Heart right ventricle (tissue), 16 donors: ENCODE results near the gene MYOF. TPM values are rescaled to one million over a fixed set of nuclear protein-coding genes. Genes with fewer than 3 reads are reported as not detected.

Experiments used
- ATAC-seq, 8 donors: fragments of 200-7000 bp; cut with Tn5 transposase; one replicate each; pipeline ENCODE4 v1.9.1; 2020; ENCODE audit warnings: mild to moderate bottlenecking in 8 of 8, moderate library complexity in 8 of 8, moderate number of reproducible peaks in 1 of 8
- DNase-seq, 2 donors: peaks; one replicate each; pipeline ENCODE4 v3.0.0-alpha.2; 2020
- H3K27ac ChIP-seq, 10 donors: fragments of 200-600 bp; sonication (generic) in 2 of 10; one replicate each; pipeline versions ENCODE4 v1.5.0 to v1.8.0; 2020 to 2022; ENCODE audit warnings: mild to moderate bottlenecking in 3 of 10
- H3K27me3 ChIP-seq, 7 donors: fragments of 200-600 bp; one replicate each; pipeline ENCODE4 v1.8.0; 2021 to 2022; ENCODE audit warnings: mild to moderate bottlenecking in 2 of 7
- H3K36me3 ChIP-seq, 9 donors: fragments of 200-600 bp; sonication (generic) in 1 of 9; one replicate each; pipeline versions ENCODE4 v1.5.0 to v1.8.0; 2020 to 2022; ENCODE audit warnings: mild to moderate bottlenecking in 2 of 9
- H3K4me1 ChIP-seq, 9 donors: fragments of 200-600 bp; sonication (generic) in 1 of 9; one replicate each; pipeline versions ENCODE4 v1.5.0 to v1.8.0; 2020 to 2022; ENCODE audit warnings: mild to moderate bottlenecking in 4 of 9
- H3K4me3 ChIP-seq, 10 donors: fragments of 200-600 bp; sonication (generic) in 2 of 10; one replicate each; pipeline versions ENCODE4 v1.5.0 to v1.8.0; 2020 to 2022; ENCODE audit warnings: mild to moderate bottlenecking in 7 of 10, moderate library complexity in 2 of 10
- H3K9me3 ChIP-seq, 11 donors: fragments of 200-600 bp in 10 of 11; sonication (generic) in 2 of 11; one replicate each; pipeline versions ENCODE4 v1.5.0 to v1.8.0; 2013 to 2022; ENCODE audit warnings: mild to moderate bottlenecking in 2 of 11, control low read depth in 1 of 11, moderate library complexity in 1 of 11
- WGBS, 2 donors: extraction: QIAGEN DNeasy Blood & Tissue Kit; methylation state at CpG; one replicate each; pipeline ENCODE4 v1.1.7; 2013; ENCODE audit warnings: inconsistent platforms in 1 of 2; 5-methylcytosine and 5-hydroxymethylcytosine counted together
- intact Hi-C, 10 donors: fragments of 100-400 bp; cut with DNase I; formaldehyde crosslinking; loops; one replicate each; pipeline versions ENCODE4 v1.11.1 to v1.14.2; 2022
- polyA plus RNA-seq, 2 donors: library from polyadenylated mRNA; stranded (reverse); fragments of 200-250 nt; gene quantifications; one replicate each; pipeline ENCODE4 v1.2.3, GENCODE V29; 2013
- total RNA-seq, 10 donors: library from RNA; stranded (reverse); fragmentation: NEBNext Ultra II Directional in 3 of 10; extraction: Animal tissue kit (Norgen Biotek cat#: 25700) in 3 of 10; gene quantifications; one replicate each; pipeline versions ENCODE4 v1.2.1 to v1.2.4, GENCODE V29; 2021 to 2023
- TF ChIP-seq, protein P1 (sequence below), 9 donors: fragments of 200-600 bp; sonication (generic) in 2 of 9; IDR thresholded peaks; one replicate each; pipeline versions ENCODE4 v1.5.0 to v1.8.0; 2021 to 2022; ENCODE audit warnings: antibody characterized with exemption in 9 of 9, mild to moderate bottlenecking in 5 of 9, moderate library complexity in 1 of 9
- donor health status: Arrhythmogenic right ventricular cardiomyopathy.
- donor health status: ischemic (EF 13 %, LVEDD 7.1; RV severe dilation, severe dysfunction).
- donor health status: healthy with polysubstance abuse.
- donor health status: DM: no; HTN: yes; CAD: no.
- donor health status: DM: no; HTN: no; CAD: no.
- donor health status: ischemic (EF 25% LVEDD 6.9; RV normal size, moderate dysfunction).
- donor health status: ischemic (EF 25% LVEDD 5.7; RV mildly dilated, moderate dysfunction).
- donor health status: healthy.
- donor health status: DM: yes; HTN: yes; CAD: no.
- donor health status: Ischemic cardiomyopathy.
- donor health status: ischemic (EF 35%, LVEDD 5.7; RV mildly dilated, moderate dysfunction).
- donor health status: nonischemic (EF 11% LVEDD 7.7; RV severe dilation, severe dysfunction).
- donor health status: DM: yes; HTN: yes; CAD: no.
- donor health status: PGD.
- donor health status: ischemic (EF 29% LVEDD 5.4; RV normal size, mild dysfunction).
- donor health status: nonischemic (EF 23%, LVEDD 6.1; RV moderate dilation, normal function).

Gene MYOF
- total and polyA plus RNA-seq, 12 donors: 14.5 to 54.6 (median 36.3) TPM

DNA sequence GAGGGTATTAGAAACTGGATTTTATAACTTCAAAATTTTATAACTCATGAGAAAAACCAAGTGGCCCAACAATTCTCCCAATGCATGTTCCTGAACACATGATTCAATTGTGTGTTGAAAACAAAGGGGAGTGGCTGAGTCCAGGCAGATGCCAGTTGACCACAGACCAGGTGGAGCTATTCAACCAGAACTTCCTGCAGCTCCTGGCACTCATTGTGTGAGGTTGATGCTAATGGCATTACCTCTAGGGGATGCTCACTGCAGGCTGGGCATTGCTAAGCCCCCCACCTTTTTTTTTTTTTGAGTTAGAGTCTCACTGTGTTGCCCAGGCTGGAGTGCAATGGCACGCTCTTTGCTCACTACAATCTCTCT, 20.3 kb downstream of the MYOF start:
- Histone ChIP-seq H3K27ac (peak overlapping the region in 6 of 10 donors; percentile 22 to 91 (median 49)), H3K36me3 (peaks cover 0 to 10% (median 0%) of the 10 kb centered on the region in 9 donors), H3K4me1 (peaks cover 17 to 90% (median 49%) of the 10 kb centered on the region in 9 donors), H3K9me3 (no peaks in the 10 kb centered on the region), H3K27me3 (no peaks in the 10 kb centered on the region), H3K4me3 (no peak overlapping the region)
- 92 to 95% methylated on average over 1 of the region's 1 CpG for WGBS, 2 donors
- ATAC-seq (no peak), DNase-seq (no peak)
- intact Hi-C loops: no loop called here
- TF ChIP-seq, protein P1, sequence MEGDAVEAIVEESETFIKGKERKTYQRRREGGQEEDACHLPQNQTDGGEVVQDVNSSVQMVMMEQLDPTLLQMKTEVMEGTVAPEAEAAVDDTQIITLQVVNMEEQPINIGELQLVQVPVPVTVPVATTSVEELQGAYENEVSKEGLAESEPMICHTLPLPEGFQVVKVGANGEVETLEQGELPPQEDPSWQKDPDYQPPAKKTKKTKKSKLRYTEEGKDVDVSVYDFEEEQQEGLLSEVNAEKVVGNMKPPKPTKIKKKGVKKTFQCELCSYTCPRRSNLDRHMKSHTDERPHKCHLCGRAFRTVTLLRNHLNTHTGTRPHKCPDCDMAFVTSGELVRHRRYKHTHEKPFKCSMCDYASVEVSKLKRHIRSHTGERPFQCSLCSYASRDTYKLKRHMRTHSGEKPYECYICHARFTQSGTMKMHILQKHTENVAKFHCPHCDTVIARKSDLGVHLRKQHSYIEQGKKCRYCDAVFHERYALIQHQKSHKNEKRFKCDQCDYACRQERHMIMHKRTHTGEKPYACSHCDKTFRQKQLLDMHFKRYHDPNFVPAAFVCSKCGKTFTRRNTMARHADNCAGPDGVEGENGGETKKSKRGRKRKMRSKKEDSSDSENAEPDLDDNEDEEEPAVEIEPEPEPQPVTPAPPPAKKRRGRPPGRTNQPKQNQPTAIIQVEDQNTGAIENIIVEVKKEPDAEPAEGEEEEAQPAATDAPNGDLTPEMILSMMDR (IDR thresholded peaks at IDR 0.05): no peak

DNA sequence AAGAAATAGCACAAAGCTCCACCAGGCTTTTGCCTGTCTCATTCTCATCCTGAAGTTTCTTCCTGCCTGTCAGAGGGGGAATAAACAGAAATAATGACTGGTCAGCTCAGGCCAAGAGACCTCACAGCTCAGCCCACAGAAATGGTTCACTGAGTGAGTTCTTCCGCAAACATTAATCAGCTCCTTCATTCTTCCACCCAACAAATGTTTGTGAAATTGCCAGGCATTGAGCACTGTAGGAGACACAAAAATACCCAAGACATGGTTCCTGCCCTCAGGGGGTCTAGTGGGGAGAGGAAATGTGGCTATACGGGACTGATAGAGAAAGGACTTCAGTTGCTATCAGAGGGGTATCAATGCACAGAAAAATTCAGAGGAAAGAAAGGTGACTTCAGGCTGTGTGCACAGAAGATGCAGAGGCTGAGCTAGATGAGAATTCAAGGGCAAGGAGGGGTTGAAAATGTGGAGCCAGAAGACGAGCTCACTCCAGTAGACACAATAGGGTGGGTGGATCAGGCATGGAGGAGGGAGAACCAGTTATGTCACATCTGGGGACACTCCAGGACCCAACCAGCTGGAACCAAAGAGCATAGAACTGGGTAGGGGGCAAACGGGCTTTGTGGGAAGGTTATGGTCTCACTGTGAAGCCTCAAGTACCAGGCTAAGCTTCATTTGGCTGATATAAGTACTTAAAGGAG, 20.9 kb downstream of the MYOF start:
- Histone ChIP-seq H3K4me1 (peaks cover 13 to 85% (median 43%) of the 10 kb centered on the region in 9 donors), H3K27ac (peak overlapping the region in 6 of 10 donors; percentile 22 to 91 (median 49)), H3K36me3 (peaks cover 0 to 14% (median 1%) of the 10 kb centered on the region in 9 donors), H3K9me3 (no peaks in the 10 kb centered on the region), H3K4me3 (no peak overlapping the region), H3K27me3 (no peaks in the 10 kb centered on the region)
- ATAC-seq (no peak), DNase-seq (no peak)
- intact Hi-C loops: no loop called here
- WGBS, 2 donors: 65 to 72% methylated on average over 4 of the region's 4 CpGs
- TF ChIP-seq, protein P1 (IDR thresholded peaks at IDR 0.05): no peak

DNA sequence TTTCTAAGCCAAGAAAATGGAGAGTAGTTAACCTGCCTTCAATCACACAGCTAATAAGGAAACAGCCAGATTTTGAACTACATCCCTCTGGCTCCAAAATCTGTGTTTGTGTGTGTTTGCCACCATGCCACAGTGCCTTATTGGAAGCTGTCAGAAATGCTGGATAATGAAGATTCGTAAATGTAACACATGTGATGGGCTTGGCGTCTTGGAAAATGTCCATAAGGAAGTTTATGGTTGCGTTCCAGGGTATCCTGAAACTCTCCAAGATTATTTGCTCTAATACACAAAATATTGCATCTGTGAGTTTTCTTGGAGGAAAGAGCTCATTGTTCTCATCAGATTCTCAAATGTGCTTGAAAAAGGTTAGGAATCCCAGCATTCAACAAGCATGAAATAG, 22.7 kb downstream of the MYOF start:
- ATAC-seq: no peak
- H3K27ac ChIP-seq: peak overlapping the region in 8 of 10 donors; percentile 36 to 91 (median 70)

DNA sequence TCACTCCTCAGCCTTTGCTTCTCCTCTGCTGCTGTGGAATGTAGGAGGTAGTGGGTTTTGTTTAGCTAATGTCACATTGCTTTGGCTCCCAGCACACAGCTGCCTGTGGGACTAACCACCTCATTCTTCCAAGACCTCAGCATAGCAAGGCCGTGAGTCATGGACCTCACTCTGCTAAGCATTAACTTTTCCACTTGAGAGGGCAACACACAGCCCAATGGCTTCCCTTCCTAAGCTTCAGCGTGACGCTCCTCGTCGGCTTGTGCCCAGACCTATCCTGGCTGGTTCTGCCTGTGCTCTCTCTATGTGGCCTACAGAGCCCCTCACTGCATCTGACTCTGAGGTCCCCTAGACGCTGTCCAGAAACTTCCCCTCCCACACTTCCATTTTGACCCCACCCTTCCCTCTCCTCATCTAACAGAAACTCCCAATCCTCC, 23.3 kb downstream of the MYOF start:
- H3K4me3 ChIP-seq: no peak overlapping the region
- DNase-seq: peak; percentile 27 to 59
- peak overlapping the region in 9 of 10 donors; percentile 28 to 91 (median 69) for H3K27ac ChIP-seq
- H3K27me3 ChIP-seq: no peaks in the 10 kb centered on the region
- TF ChIP-seq, protein P1 (IDR thresholded peaks at IDR 0.05): no peak
- no peaks in the 10 kb centered on the region for H3K9me3 ChIP-seq
- intact Hi-C loops: no loop called here
- H3K36me3 ChIP-seq: peaks cover 0 to 36% (median 6%) of the 10 kb centered on the region in 9 donors
- 56 to 71% methylated on average over 6 of the region's 6 CpGs for WGBS, 2 donors
- H3K4me1 ChIP-seq: peaks cover 7 to 61% (median 20%) of the 10 kb centered on the region in 9 donors
- ATAC-seq: peak; percentile 76 to 92 (median 86)

More for the DNA sequence above, 22.7 kb downstream of the MYOF start:
- Histone ChIP-seq H3K9me3 (no peaks in the 10 kb centered on the region), H3K36me3 (peaks cover 0 to 30% (median 6%) of the 10 kb centered on the region in 9 donors), H3K27me3 (no peaks in the 10 kb centered on the region), H3K4me1 (peaks cover 7 to 67% (median 26%) of the 10 kb centered on the region in 9 donors), H3K4me3 (no peak overlapping the region)
- intact Hi-C loops: no loop called here
- TF ChIP-seq, protein P1 (IDR thresholded peaks at IDR 0.05): no peak
- no peak for DNase-seq
- WGBS, 2 donors: 52 to 82% methylated on average over 3 of the region's 3 CpGs
